GM19468 (cell line): ENCODE measurements around the gene ATRAID.
"Not testable (repeated sequence)": the region's sequence is repeated elsewhere in the genome, so short reads cannot be mapped to it uniquely, and the experiment has no call there.

Source experiments
- ATAC-seq: cut with Tn5 transposase; IDR thresholded peaks from one replicate; pipeline ENCODE4 v1.9.1; 2021; ENCODE audit warnings: mild to moderate bottlenecking, moderate library complexity, moderate number of reproducible peaks; ENCODE audit not compliant: unreplicated experiment; ENCODE audit errors: extremely low read depth

The ATRAID gene, protein sequence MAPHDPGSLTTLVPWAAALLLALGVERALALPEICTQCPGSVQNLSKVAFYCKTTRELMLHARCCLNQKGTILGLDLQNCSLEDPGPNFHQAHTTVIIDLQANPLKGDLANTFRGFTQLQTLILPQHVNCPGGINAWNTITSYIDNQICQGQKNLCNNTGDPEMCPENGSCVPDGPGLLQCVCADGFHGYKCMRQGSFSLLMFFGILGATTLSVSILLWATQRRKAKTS

DNA sequence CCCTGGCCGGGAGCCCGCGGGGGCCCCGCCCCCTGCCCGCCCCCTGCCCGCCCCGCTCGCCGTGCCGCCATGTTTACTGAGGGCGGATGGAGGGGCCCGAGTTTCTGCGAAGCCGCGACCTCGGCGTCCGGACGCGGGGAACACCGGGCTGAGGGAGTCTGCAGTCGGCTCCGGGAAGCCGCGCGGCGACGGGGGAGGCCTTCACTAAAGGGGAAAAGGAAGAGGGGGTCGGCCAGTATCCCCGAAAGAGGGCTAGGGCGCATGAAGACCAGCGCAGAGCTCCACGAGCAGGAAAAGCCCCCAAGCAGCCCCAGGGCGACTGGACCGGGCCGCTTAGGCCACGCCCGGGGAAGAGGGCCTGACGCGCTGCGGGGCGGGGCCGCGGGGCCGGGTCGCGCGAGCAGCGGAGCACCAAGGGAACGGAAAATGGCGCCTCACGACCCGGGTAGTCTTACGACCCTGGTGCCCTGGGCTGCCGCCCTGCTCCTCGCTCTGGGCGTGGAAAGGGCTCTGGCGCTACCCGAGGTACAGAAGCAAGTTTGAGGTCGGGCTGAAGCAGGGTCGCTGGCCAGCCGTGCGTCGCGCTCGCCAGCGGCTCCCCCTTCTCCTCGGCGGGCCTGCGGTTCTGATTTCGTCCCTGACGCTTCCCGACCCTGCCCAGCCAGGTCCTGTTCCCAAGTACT, at the start of gene ATRAID, which contains the start of gene SLC5A6:
ATRAID (plus strand) TSS at position 99 of the 683 bp plus-strand sequence; CDS start at position 427, 328 bp downstream.
SLC5A6 (minus strand) TSS at position 326 of the 683 bp plus-strand sequence. CDS start 4,618 bp downstream, outside the sequence.
- peak; percentile 49 for ATAC-seq

- ATAC-seq, result no peak
These were observed 49.4 kb upstream of the ATRAID start for GRCh38 chr2:27162151-27163121.

GRCh38 chr2:27164960-27165763, 46.7 kb upstream of the ATRAID start:
- no peak for ATAC-seq

DNA sequence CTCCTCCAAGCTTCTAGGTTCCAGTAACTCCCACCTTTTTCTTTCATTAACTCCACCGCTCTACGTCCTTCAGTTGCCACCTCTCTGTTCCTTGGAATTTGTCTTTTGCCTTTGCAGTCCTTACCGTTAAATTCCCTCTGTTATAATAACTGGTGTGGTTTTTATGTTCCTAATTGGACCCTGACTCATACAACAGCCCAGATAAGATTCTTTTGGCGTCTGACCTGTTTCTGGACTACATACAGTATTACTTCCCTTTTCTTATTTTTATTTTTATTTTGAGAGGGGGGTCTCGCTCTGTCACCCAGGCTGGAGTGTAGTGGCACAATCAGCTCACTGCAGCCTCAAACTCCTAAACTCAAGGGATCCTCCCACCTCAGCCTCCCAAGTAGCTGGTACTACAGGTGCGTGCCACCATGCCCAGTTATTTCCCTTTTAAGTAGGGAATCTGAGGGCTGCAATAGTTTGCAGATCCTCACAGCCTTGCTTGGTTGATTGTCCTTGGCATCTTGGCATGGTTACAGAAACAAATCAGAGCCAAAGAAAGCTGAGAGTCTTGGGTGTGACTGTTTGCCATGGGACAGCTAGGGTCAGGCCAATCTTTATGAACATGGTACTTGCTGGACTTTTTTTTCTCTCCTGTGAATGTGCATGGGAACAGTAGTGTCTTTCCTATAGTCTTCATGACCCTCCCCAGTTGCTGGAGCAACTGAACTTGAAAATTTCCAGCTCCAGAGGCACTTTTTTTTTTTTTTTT, 41.1 kb upstream of the ATRAID start:
- no peak for ATAC-seq

GRCh38 chr2:27171351-27171848, 40.4 kb upstream of the ATRAID start:
- ATAC-seq, result no peak

DNA sequence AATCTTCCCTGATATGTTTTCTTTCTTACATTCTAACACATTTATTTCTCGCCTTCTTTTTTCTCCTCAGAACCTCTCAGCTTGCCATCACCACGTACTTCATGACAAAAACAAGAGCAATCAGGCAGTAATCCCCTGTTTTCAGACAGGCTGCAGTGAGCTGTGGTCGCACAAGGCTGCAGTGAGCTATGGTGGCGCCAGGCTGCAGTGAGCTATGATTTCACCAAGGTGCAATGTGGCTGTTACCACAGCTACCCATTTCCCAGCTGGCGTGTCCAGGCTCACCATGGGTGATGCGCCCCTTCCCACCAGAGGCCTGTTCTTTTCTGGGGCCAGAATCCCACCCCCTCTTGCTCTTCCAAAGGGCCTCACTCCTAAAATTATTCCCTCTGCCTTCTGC, 37.2 kb upstream of the ATRAID start:
- ATAC-seq, result no peak

DNA sequence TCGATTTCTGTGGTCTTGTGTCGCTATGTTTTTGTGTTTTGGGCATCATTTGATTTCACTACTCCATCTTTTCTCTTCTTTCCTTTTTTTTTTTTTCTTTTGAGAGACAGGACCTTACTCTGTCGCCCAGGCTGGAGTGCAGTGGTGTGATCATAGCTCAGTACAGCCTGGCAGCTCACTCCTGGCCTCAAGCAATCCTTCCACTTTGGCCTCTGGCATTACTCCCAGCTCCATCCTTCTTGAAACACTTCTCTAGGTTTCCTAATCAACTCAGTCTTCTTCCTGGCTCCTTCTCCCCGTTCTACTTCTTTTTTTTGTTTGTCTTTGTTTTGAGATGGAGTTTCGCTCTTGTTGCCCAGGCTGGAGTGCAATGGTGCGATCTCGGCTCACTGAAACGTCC, 36.5 kb upstream of the ATRAID start:
- no peak for ATAC-seq

- not testable (repeated sequence) for ATAC-seq
These were observed 36.1 kb upstream of the ATRAID start for GRCh38 chr2:27175781-27176180.

DNA sequence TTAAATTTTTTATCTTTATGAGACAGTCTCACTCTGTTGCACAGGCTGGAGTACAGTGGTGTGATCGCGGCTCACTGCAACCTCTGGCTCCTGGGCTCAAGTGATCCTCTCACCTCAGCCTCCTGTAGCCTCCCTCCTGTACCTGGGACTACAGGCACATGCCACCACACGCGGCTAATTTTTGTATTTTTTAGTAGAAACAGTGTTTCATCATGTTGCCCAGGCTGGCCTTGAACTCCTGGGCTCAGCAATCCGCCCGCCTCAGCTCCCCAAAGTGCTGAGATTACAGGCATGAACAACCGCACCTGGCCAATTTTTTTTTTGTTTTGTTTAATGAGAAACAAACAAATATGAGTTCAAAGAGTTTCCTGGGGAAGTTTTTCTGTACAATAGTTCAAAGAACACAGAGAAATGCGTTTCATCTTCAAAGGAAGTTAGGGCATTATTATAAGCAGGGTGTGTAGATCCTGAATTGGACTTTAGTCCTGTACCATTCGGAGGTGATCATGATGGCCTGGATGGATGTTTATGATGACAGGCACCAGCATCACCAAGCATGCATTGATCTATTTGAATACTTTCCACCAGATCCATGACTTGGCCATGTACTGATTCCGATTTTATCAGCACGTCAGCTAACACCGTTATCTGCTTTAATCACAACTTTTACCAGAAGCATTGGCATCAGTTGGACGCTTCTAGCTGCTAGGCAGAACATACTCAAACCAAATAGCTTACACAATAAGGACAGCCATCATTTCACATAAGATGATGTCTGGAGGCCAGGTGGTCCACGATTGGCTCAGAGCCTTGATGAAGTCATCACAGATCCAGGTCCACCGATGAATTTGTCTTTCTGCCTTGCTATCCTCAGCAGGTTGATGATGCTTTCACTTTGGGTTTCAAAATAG, 34.1 kb upstream of the ATRAID start:
- ATAC-seq, result no peak

GRCh38 chr2:27178469-27178868, 33.4 kb upstream of the ATRAID start:
- ATAC-seq, result no peak

- no peak for ATAC-seq
These were observed 32.4 kb upstream of the ATRAID start for GRCh38 chr2:27179344-27180000.

DNA sequence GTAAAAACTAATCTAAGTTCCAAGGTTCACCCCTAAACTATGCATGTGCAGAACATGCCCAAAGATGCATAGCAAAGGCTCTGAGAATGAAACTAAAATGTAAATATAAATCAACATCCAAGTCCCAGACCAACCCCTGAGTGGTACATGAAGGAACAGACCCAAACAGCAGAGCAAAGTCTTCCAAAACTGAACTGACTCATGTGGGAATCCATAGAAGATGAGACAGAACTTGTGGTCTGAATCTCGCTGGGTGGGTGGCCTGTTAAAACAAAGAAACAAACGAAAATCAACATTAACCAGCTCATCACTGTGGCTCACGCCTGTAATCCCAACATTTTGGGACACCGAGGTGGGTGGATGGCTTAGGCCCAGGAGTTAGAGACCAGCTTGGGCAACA, 29.5 kb upstream of the ATRAID start:
- ATAC-seq, result no peak

DNA sequence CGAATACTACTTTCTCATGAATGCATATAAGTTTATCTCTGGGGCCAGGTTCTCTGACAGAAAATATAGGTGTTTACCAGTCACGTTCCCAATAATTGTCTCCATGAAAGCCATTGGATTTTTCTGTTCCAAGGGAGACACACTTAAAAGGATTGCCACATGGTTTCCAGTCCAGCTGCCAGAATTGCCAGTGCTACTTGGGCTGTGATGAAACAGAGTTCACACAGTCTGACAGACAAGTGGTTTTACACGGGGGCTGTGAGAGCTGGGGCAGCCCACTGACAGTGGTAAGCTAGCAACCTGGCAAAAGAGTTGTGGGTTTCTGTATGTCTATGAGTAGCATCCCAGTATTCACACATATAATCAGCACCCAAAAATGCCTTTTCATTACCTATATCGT, 27.7 kb upstream of the ATRAID start:
- ATAC-seq, result no peak

DNA sequence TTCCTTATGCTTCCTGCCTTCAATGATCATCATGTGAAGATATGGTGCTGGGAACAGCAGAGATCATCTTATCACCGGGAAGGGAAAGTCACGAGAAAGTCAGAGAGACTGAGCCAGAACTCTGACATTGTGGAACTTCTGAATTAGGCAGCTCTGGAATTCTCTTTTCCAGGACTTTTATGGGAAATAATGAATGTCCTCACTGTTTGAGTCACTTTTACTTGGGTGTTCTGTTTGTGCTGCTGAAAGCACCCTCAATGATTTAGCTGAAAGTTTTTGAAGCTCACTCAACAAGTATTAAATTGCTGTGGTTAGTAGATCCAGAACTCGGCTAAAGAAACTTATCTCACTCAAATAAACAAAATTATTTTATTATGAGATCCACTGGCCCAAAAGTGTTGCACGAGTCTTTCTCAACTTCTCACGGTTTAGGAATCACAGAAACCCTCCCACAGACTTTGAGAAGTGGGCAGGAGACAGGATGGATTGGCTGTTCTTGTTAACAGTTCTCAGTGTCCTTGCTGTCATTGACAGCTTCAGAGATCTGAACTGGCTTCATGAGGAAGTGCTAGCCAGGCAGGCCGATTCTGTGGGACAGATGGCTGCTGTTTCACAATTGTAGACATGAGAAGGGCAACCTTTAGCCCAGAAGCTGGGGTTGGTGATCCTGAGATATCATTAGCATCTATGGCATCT, 26.4 kb upstream of the ATRAID start:
- ATAC-seq, result no peak

- no peak for ATAC-seq
These were observed 25.1 kb upstream of the ATRAID start for GRCh38 chr2:27186613-27187345.

DNA sequence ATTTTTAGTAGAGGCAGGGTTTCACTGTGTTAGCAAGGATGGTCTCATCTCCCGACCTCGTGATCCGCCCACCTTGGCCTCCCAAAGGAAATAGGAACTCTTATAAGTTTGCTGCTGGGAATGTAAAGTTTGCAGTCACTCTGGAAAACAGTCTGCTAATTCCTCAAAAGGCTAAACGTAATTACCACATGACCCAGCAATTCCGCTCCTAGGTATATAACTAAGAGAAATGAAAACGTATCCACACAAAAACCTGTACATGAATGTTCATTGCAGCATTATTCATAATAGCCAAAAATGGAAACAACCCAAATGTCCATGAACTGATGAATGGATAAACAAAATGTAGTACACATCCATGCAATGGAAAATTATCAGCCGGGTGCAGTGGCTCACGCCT, 21.9 kb upstream of the ATRAID start:
- no peak for ATAC-seq
